AG10803 (cell line): Measurements from ENCODE around the gene ARHGEF40.
A peak's percentile ranks its signal among the peaks of the same experiment; 100 is the strongest.
"Not testable (repeated sequence)": the region's sequence is repeated elsewhere in the genome, so short reads cannot be mapped to it uniquely, and the experiment has no call there.

Experiments used
- DNase-seq: peaks from one replicate; pipeline ENCODE4 v3.0.0; 2010; ENCODE audit warnings: low read depth
- H3K4me3 ChIP-seq: 2 replicates; pipeline ENCODE4 v1.5.1; 2011; ENCODE audit warnings: mild to moderate bottlenecking, low read length, control low read depth
- TF ChIP-seq, protein P1 (sequence below): conservative IDR thresholded peaks from 2 replicates; pipeline ENCODE4 v1.5.1; 2011; ENCODE audit warnings: mild to moderate bottlenecking, low read length, control low read depth, inconsistent platforms

ARHGEF40 gene

DNA sequence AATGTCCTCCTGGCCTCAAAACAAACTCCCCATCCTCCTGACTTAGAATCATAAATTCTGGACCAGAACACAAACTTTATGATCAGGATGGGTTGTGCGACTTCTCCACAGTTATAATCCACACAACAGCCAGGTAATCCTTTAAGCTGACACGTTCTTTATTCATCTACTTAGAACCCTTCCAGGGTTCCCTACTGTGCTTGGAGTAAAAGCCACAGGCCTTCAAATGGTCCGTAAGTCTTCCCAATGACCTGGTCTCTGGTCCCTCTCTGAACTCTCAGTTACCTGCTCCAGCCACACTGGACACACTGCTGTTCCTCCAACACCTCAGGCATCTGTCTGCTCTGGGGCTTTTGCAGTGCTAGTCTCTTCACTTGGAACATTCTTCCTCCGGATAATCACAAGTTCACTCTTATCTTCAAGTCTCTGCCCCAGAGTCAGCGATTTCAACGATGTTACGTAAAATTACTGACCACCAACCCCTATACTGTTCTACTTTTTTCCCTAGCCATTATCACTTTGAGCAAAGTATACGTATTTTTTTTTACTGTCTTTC, 29.7 kb upstream of the ARHGEF40 start:
- TF ChIP-seq, protein P1, sequence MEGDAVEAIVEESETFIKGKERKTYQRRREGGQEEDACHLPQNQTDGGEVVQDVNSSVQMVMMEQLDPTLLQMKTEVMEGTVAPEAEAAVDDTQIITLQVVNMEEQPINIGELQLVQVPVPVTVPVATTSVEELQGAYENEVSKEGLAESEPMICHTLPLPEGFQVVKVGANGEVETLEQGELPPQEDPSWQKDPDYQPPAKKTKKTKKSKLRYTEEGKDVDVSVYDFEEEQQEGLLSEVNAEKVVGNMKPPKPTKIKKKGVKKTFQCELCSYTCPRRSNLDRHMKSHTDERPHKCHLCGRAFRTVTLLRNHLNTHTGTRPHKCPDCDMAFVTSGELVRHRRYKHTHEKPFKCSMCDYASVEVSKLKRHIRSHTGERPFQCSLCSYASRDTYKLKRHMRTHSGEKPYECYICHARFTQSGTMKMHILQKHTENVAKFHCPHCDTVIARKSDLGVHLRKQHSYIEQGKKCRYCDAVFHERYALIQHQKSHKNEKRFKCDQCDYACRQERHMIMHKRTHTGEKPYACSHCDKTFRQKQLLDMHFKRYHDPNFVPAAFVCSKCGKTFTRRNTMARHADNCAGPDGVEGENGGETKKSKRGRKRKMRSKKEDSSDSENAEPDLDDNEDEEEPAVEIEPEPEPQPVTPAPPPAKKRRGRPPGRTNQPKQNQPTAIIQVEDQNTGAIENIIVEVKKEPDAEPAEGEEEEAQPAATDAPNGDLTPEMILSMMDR: no peak
- no peak for DNase-seq
- no peak overlapping the region for H3K4me3 ChIP-seq

DNA sequence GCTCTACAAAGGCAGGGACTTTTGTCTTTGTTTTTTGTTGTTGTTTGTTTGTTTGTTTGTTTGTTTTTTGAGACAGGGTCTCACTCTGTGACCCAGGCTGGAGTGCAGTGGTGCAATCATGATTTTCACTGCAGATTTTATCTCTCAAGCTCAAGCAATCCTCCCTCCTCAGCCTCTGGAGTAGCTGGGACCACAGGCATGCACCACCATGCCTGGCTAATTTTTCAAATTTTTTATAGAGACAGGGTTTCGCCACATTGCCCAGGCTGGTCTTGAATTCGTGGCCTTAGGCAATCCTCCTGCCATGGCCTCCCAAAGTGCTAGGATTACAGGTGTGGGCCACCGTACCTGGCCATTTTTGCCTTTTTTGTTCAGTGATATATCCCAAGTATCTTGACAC, 29.2 kb upstream of the ARHGEF40 start:
- H3K4me3 ChIP-seq: not testable (repeated sequence)
- peak; percentile 57 for DNase-seq

DNA sequence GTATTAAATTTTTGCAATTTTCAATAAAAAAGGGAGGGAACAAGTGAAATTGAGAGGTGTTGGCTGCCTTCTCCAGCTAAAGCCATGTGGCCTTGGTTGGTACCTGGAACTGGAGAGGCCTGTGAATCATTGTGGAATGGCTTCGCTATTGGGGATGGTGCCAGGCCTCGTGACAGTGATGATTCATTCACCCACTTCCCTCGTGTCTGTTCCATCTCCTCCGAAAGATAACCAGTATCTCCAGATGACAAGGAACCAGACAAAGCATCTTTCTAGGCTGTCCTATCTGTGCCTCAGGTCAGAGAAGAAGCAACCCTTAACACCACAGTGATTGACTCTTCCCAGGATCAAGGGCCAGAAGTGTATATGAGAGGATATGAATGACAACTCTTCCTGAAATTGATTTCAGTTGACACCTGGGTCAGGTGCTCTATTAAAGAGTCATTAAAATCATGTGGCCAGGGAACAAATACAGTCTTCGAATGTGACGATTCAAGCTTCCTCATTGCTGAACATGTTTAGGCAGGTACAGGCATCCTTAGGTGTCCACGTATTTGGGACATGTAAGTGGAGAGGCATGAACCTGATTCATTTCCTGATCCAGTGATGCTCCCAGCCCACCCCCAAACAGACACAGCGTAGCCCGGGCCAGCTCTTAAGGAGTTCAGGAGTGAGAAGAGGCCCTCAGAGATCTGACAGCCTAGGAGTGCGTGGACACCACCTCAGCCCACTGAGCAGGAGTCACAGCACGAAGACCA, 28.2 kb upstream of the ARHGEF40 start, which contains the start of gene RNASE7:
TSS of gene RNASE7 (plus strand) at position 687 of the 758 bp plus-strand sequence. CDS start 631 bp downstream, outside the sequence.
- TF ChIP-seq, protein P1: no peak

DNA sequence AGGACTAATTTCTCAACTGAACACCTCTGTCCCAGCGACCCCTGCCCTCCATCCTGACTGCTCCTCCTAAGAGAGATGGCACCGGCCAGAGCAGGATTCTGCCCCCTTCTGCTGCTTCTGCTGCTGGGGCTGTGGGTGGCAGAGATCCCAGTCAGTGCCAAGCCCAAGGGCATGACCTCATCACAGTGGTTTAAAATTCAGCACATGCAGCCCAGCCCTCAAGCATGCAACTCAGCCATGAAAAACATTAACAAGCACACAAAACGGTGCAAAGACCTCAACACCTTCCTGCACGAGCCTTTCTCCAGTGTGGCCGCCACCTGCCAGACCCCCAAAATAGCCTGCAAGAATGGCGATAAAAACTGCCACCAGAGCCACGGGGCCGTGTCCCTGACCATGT, 27.2 kb upstream of the ARHGEF40 start:
- no peak overlapping the region for H3K4me3 ChIP-seq
- DNase-seq: peak; percentile 25
- TF ChIP-seq, protein P1: no peak

More for the DNA sequence above, 28.2 kb upstream of the ARHGEF40 start, which contains the start of gene RNASE7:
- no peak within 1 kb of the TSS for H3K4me3 ChIP-seq
- peak; percentile 58 for DNase-seq

DNA sequence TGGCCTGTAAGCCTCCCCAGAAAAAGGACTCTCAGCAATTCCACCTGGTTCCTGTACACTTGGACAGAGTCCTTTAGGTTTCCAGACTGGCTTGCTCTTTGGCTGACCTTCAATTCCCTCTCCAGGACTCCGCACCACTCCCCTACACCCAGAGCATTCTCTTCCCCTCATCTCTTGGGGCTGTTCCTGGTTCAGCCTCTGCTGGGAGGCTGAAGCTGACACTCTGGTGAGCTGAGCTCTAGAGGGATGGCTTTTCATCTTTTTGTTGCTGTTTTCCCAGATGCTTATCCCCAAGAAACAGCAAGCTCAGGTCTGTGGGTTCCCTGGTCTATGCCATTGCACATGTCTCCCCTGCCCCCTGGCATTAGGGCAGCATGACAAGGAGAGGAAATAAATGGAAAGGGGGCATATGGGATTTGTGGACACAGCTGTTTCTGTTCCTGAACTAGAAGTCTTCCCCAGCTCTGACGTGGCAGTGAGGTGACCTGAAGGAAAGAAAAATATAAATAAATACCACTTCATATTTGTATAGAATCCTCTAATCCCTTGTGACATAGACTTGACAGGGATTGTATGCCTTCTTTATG, 26.6 kb upstream of the ARHGEF40 start:
- DNase-seq: no peak
- H3K4me3 ChIP-seq: no peak overlapping the region
- TF ChIP-seq, protein P1: no peak

DNA sequence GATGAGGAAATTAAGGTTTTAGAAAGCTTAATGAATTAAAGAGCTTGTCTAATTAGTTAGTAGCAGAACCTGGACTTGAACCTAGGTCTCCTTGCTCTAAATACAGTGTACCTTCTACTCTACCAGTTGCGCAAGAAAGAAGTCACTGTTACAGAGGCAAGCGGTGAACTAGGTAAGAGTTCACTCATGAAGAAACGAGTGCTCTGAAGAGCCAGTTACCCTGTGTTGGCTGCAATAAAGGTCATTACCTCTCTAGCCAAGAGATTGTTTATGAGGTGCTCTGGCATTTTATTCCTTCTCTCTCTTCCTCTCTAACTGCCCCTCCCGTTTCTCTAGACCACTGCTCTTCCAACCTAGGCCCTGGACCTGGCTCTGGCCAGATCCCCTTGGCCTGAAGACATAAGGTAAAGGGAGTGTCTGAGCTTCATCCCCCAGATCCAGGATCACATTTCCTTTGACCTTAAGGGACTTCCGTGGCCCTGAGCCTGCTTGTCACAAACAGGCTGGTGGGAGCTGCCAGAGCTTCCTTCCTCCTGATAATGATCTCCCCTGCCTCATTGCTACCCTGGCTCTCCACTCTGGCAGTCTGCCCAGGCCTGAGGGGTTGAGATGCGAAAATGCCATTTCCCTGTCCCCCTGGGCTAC, 26.0 kb upstream of the ARHGEF40 start:
- H3K4me3 ChIP-seq: no peak overlapping the region
- TF ChIP-seq, protein P1: no peak
- no peak for DNase-seq

DNA sequence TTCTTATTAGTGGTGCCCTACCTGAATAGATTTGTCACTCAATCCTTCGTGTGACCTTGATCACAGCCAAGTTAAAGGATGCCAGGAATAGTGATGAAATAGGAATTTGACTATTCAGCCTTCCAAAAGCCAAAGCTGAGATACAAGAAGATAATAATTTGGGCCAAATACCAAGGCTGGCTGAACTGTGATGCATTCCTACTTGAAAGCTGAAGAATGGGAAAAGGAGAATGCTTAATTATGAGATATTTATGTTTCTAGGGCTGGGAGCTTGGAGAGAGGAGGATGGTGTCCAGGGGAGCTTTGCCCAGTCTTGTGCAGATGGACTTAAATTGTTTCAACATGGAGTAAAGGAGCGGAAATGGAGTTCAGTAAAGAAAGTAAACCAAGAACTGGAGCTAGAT, 22.7 kb upstream of the ARHGEF40 start:
- TF ChIP-seq, protein P1: no peak
- DNase-seq: peak; percentile 96
- no peak overlapping the region for H3K4me3 ChIP-seq
